ENCODE results near the gene MYCT1.
"Not testable (repeated sequence)": the region's sequence is repeated elsewhere in the genome, so short reads cannot be mapped to it uniquely, and the experiment has no call there.

- not testable (repeated sequence) for TF ChIP-seq SUZ12 (IDR thresholded peaks at IDR 0.05; ENCODE audit: extremely low read depth, insufficient read depth, insufficient read length); ZNF274 (IDR thresholded peaks at IDR 0.05; ENCODE audit: low read depth, low read length); YY1 (IDR thresholded peaks at IDR 0.05; ENCODE audit: insufficient read depth, insufficient read length)
Measured at GRCh38 chr6:152703750-152704149, 6.1 kb downstream of the MYCT1 start.

Measured in NT2/D1 (cell line).